Stimulated activated CD4-positive, alpha-beta T cell treated with anti-CD3 and anti-CD28 coated beads, Interleukin-15, amount 100 ng/mL, for 48 hours (primary cell): ENCODE data around the gene VWCE.
A peak's percentile ranks its signal among the peaks of the same experiment; 100 is the strongest.

ENCODE experiments used
- DNase-seq, 2 donors: peaks; one replicate each; pipeline ENCODE4 v3.0.0-alpha.2; 2020; ENCODE audit warnings: low read depth in 2 of 2

Gene VWCE

DNA sequence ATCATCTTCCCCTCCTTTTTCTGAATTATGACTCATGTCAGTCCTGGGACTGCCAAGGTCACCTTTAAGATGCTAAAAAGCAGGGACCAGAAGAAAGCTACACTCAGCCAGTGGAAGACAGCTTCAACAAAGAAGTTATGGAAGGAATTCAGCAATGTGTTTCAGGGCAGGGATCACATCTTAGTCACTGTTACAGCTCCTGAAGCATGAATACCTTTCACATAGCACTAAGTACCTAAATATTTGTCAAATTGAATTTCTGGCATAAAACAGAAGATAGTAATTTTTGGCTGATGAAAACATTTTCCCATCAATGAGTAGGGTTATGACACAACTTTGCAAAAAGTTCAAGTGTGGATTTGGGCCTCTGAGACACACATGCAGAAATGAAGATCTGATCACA lies 32.6 kb upstream of the VWCE start:
- DNase-seq: no peak

DNA sequence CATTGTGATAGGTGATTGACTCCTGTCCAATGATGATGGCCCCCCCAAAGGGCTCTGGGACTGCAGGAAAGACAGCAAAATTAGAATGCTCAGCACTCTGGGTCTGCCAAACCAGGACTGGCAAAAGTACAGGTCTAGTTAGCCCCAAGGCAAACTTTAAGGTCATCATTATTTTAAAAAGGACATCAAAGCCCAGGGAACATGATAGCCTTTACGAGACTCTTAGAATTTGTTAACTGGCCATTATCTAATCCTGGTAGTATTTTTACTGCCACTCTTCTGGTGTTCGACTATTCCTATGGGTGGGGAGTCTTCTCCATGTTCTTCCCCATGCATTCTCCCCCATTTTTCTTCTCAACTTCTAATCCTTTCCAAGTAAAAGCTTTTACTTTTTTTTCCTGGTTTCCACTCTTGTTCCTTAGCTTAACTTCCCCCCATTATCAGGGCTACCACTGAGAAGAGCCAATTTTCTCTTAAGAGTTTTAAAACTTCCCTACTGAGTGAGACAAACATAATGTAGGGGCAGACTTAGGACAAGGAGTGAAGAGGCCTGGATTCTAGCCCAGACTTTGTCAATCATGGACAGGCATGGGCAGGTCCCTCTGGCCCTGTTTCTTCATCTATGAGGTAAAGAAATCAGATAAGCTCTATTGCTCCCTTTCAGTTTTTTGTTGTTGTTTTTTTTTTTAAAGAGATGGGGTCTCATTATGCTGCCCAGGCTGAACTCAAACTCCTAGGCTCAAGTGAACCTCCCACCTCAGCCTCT lies 30.7 kb upstream of the VWCE start:
- DNase-seq: no peak

DNA sequence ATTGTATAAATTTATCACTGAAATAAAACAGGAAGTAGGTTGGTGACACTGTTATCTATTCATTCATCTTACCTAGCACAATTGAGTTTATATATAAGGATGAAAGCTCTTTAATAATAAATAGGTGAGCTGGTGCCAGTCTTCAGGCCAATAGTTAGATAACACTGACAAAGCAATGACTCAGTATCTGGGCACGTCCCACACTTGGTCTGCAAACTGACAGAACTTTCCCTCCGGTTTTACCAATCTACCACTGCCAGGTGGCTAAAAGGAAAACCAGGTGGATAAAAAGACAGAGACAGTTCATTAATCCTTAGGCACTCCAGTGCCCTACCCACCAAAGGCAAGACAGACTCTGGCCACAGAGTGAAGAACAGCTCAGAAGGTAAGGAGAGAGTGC lies 20.1 kb upstream of the VWCE start:
- DNase-seq: no peak

DNA sequence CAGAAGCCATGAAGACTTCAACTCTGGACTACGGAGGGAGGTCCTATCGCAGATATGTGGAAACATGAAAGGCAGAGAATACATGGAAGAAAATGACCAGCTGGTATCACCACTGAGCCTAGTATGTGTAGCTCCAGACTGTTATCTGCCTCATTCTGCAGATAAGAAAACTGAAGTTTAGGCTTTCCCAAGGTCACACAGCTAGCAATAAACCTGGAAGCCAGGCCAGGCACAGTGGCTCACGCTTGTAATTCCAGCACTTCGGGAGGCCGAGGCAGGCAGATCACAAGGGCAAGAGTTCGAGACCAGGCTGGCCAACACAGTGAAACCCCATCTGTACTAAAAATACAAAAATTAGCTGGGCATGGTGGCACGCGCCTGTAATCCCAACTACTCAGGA lies 15.6 kb upstream of the VWCE start:
- DNase-seq: no peak

DNA sequence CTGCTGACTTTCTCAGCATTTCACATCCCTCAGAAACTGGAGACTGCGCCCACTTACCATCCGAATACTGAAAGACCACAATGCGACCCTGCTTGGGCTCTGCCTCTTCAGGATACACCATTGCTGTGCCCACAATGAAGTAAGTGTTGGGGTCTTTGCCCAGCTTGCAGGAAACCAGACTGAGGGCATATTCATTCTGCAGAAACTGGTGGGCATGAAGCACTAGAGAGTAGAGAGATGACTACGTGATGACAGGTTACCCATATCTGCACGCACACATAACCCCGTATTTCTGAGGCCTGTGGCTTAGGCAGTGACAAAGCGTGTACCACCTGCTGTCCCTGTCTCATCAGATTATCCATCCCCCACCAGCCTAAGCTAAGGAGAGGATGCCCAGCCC lies 14.6 kb upstream of the VWCE start:
- DNase-seq: no peak

DNA sequence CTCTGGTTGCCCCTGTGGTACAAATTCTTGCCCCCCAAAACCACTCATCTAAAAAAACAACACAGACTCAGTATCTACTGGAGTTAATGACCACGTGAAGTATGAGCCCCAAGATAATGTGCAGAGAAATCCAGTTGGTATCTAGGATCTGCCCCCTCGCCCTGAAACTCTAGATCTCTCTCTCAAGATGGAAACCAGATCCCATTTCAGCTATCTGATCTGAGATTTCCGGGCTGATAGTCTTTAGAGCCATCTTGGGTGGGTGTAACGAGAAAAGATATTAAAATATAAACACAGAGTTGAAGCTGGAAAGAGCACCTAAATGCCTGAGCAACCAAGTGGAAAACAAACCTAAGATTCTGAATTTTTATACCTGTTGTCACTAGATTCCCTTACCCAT lies 14.0 kb upstream of the VWCE start:
- DNase-seq: no peak

DNA sequence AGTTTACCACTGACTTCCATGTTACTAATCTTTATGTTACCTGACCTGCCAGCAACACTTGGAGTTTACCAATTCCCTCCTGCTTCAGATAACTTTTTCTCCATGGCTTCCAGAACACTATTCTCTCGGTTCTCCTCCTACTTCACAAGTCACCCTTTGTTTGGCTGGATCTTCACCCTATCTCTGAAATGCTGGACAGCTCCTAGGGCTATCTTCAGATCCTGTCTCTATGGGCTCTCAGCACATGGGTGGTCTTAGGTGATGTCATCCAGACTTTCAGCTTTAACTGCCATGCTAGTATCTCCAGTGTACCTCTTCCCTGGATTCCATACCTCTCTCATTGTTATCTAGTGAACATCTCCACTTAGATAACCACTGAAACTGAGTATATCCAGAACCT lies 12.2 kb upstream of the VWCE start:
- DNase-seq: no peak

DNA sequence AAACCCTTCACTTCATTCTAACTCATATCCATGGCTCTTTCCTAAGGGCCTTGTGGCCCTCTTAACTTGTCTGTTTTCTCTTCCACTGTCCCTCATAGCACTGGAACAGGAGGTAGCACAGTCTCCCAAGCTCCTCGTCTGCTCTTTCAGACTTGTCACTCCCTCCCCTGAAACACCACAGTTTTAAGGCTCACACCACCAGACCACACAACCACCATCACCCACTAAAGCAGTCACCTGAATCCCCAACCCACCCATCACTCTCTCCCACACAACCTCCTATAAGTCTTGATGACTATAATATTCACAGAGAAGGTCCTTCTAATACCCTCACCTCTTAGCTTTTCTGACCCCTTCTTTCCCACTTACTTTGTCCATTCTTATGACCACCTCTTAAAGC lies 11.1 kb upstream of the VWCE start:
- no peak for DNase-seq

DNA sequence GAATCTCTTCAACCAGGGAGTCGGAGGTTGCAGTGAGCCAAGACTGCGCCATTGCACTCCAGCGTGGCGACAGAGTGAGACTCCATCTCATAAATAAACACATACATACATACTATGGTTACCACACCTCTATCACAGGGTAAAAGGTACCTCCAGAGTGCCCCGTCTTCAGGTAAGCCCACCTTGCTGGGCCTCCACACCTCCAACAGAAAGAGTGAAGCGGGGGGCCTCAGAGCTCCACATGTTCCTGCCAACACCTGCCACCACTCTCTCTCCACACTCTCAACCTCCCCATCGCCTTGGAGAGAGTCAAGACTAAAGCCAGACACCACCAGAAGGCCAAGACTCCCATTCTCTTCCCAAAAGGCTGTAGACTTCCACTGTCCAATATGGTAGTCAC lies 10.3 kb upstream of the VWCE start:
- DNase-seq: no peak

DNA sequence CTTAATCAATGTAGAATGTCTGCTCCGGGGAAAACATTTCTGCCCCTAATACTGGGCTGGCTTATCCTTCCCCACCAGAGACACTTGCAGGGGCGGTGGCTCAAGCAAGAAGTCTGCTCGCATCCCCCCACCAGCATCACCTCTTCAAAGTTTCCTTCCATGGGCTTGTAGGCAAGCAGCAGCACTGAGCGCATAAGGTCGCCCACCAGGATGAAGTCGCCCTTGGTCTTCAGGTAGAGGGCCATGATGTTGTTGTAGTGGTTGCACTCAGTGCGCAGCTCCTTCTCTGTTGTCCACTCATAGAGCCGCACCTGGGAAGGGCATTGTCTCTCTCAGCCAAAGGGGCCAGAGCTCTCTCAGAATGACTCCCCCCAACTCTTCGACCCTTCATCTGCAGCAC lies 8.6 kb upstream of the VWCE start:
- DNase-seq: no peak

DNA sequence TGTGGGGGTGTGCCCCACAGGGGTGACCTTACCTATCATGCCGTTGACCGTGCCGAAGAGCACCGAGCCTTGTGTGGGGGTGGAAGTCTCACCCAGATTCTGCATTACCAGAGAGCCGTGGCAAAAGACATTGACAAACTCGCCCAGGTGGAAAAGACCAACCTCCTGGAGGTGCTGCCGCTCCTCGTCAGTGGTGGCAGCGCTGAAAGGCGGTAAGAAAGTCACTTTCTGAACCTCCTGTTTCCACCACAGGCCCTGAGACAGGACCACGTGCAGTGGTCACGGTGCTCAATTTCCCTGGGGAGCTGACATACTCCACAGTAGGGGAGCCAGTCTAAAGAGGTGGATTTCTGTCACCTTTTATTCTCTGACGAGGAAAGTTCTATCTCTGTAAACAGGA lies 7.4 kb upstream of the VWCE start:
- DNase-seq: no peak

DNA sequence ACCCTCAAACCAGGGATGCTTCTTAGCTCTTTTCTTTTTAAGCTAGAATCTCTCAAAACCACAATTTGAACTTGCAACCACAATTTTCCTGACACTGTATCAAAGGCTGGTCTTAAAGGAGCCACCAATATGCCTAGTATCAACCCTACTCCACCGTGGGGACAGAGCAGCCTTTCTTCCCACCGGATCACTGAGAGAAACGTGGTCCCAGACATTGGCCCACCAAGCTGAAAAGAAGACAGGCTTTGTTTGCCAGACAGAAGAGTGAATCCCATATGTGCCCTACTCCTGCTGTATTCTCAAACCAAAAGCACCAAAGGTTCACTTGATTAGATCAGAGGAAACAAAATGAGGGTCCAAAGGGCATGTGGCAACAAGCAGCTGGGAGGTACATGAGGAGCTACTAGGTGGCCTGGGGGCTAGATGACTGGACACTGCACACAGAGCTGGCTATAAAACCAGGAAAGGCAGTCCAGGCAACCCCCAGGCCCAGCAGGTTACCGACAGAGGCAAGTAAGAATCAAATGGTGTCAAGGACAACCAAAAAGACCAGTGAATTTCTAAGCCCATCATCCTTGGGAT lies 3.6 kb upstream of the VWCE start:
- DNase-seq: no peak

DNA sequence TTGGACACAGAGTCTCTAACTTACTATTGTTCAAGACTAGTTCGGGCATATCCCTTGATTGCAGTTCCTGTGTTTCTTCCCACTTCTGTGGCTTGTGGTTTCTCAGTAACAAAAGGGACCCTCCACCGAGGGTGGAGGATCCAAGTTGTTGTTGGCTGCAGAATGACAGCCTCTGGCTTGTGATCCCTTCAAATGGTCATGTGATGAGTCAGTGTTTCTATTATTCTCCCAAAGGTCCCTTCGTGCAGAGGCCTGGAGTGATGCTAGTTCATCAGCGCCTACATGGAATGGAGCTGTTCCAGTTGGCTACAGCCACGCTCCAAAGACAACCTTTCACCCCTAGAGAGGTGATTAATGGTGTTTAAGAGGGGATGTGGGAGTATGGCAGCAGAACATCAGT lies 2.6 kb upstream of the VWCE start:
- DNase-seq: no peak

DNA sequence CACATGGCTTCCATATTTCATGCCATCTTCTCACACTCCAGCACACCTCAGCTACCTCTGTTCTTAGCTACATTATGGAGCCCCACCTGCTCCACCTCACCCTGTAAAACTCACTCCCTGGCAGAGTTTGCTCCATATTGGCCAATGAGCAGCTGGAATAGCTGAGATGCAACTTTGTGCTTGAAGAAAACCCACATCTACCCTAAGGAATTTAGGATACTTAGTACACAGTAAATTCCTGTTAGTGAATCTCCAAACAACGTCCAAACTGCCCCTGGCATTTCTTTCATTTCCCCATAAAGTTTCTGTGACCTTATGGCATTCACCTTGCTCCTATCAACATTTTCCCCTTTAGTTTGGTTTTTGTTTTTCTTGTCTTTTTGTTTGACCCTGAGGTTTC lies 2.2 kb upstream of the VWCE start:
- no peak for DNase-seq

DNA sequence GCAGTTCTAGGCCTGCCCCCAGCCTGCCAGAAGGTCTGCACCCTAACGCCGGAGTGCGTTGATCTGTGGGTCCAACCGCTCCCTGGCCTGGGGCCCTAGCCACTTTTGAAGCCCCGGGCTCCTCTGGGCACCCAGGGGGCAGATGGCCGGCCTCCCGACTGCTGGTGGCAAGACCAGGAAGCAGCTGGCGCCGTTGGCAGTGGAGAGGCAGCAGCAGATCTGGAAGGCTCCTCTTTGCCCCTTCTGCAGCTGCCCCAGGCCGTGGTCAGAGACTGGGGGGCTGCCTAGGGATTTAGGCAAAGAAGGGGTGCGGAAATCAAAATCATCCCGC lies 445 bp upstream of the VWCE start:
- no peak for DNase-seq

DNA sequence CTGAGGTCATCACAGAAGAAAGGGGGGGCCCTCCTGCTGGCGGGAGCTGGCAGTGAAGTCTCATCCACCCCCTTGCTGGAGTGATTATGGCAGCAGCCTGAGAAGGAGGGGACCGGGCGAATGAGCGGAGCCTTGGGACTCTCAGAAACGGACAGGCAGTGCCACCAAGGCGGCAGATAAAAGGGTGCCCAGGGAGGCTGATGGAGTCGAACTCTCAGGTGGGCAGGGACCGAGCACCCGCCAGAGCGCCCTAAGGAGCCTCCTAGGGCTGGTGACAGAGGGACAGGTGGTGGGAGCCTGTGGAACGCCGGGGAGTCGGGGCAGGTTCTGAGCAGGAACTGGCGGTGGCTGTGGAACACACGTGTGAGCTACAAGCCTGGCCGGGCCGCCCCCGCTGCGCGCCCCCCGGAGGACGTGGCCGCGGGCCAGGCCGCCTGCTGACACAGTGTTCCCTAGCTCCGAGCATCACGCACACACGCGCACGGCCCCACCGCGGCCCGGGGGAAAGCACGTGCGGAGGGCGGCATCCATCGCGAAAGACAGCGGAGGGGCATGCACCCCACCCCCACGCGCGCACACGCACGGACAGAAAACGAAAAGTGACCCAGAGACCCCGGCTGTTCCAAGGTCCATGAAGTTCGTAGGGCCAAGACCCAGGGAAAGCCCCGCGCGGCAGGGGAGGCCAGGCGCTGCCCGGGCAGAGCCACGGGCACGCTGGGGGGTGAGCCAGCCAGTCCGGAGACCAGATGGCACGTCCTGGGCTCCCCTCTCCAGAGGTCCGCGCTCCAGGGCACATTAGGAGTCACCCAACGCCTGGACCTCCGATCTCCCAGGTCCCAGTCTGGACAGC lies 1.0 kb downstream of the VWCE start:
- DNase-seq: peak; percentile 15 to 22

DNA sequence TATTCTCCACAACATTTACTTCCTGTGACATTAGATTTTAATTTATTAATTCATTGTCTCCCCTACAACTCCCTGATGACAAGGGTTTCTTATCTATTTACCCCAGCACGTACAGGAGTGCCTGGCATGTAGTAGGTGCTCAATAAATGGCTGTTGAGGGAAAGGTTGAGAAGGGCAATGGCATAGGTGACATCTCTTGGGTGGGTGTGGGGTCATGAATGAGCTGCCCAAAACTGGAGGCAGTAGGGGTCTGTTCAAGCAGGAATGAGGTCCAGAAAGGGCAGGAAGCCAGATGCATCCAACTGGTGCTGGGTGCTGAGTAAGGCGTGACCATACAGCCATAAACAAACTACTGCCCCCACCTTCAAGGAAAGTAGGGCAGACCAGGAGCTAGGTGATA lies 2.8 kb downstream of the VWCE start:
- no peak for DNase-seq

DNA sequence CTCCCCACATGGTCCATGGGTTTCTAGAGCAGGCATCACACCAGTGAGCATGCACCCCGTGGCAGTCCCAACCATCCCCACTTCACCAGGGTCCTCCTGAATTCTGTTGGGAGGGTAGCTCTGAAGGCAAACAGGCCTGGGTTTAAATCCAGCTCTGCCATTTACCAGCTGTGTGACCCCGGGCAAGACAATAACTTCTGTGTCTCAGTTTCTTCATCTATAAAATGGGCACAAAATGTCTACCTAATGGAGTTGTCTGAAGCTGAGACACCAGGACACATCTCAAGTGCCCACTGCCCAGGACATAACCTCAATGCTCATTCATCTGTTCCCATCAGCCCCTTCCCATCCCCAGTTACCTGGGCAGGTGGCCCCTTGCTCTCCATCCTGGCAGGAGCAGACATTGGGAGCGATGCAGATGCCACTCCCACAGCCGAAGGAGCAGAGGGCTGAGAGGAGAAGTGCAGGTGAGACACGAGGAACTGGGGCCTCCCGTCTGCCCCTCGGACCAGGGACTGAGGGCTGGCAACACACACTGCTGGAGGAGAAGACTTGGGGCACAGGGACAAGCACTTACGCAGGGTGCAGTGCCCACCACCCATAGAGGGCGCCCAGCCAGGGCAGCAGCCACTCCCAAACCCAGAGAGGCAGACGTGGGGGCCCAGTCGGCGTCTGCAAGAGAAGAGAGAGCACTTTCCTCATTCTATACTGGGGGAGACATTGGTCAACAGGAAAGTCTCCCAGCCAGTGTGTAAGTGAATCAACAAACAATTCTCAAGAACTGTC lies 4.0 kb downstream of the VWCE start:
- DNase-seq: no peak

DNA sequence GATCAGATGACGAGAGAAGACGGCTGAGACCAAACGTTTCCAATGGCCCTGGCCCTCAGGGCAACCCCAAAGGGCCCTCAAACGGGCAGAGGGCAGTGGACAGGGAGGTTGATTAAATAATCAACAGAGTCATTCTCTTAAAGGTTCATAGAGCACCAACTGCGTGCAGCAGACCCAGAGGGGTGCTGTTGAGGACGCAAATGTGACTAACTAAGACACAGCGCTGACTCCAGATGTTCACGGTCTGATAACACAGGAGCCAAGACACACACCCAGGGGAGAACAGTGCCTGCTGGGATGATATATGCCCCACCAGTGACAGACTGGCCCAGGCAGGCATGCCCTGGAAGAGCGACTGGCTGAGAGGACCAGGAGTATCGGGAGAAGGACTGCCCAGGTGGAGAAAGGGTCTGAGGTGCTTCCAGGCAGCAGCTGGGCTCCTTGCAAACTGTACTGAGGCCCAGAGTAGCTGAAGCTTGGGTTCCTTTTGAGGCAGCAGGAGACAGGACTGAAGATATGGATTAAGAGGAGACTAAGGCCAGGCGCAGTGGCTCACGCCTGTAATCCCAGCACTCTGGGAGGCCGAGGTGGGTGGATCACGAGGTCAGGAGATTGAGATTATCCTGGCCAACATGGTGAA lies 7.7 kb downstream of the VWCE start:
- no peak for DNase-seq

DNA sequence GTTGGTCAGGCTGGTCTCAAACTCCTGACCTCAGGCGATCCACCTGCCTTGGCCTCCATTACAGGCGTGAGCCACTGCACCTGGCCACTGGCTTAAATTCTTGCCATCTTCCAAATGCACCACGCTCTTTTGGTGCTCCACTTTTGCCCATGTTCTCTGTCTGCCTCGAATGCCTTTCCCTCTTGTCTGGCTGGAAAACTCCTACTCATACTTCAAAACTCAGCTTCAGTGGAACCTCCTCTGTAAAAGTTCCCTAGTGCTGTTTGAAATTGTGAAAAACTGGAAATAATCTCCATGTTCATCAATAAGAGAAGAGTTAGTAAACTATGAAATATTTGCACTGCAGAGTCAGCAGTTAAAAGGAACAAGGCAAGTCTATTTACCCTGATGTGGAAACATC lies 11.5 kb downstream of the VWCE start:
- no peak for DNase-seq

DNA sequence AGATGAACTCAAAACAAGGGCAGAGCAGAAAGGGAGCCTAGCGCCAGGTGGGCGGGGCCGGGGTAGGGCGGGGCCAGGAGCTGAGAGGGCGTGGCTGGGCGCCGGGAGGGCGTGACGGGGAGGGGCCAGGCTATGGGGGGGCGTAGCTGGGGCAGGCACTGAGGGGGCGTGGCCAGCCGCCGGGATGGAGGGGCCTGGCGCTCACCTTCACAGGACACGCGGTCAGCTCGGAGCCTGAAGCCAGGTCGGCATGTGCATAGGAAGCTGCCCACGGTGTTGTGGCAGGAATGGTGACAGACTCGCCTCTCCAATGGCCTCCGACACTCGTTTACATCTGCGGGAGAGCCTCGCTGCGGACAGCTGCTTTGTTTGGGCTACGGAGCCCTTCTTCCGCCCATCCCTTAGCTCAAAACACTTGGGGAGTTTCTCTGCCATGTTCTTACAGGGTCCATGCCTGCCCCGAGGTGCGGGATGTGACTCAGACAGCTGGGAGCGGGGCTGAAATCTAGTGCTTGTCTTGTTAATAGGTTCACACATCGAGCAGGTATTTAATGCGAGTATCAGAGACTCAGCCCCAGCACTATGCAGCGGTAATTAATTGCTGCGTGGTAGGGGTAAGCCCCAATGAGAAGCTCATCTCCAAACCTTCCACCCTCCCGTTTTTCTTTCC lies 13.4 kb downstream of the VWCE start:
- peak in 1 of 2 donors; percentile 25 for DNase-seq
